Measurements from ENCODE around the gene IQSEC1. TPM values are rescaled to one million over a fixed set of nuclear protein-coding genes. Genes with fewer than 3 reads are reported as not detected.

Gene IQSEC1
- total and polyA plus RNA-seq, 9 of the 15 experiments (the other 6 are each of a cell fraction or from before 2014, with no cell fraction given): 0.56 to 39.0 (median 6.8) TPM

DNA sequence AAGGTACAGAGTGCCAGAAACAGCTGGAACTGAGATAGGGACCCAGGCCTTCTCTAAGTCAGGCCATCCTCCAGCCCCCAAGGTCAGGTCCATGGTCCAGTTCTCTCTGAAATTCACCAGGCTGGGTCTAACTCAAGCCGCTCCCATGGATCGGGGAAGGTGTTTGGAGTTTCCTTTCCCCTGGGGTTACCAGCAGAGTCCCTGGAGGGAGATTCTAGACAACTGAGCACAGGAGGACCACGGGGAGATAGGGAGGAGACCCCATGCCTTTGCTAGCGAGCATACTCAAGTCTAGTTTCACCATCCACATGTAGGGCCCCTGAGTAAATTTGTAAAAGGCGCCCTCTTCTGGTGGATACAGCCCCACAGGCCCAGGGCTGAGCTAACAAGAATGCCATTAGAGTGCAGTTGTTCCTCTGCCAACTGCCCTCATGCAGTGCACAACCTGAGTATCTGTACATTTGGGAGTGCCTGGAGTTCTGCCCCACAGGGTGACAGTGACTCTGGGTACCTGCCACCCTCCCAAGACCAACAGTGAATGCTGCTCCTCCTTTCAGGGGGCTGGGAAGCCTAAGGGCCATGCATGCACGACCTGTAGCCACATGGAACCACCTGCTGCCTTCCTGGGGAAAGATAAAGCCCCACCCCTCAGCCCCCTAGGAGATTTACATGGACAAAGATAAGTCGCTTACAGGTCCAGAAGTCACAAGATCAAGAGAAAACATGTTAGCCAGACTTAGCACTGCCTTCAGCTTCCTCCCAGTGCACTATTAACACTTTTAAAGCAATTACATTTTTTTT is 89.0 kb downstream of the IQSEC1 start (continued):
- TF ChIP-seq, protein P1, sequence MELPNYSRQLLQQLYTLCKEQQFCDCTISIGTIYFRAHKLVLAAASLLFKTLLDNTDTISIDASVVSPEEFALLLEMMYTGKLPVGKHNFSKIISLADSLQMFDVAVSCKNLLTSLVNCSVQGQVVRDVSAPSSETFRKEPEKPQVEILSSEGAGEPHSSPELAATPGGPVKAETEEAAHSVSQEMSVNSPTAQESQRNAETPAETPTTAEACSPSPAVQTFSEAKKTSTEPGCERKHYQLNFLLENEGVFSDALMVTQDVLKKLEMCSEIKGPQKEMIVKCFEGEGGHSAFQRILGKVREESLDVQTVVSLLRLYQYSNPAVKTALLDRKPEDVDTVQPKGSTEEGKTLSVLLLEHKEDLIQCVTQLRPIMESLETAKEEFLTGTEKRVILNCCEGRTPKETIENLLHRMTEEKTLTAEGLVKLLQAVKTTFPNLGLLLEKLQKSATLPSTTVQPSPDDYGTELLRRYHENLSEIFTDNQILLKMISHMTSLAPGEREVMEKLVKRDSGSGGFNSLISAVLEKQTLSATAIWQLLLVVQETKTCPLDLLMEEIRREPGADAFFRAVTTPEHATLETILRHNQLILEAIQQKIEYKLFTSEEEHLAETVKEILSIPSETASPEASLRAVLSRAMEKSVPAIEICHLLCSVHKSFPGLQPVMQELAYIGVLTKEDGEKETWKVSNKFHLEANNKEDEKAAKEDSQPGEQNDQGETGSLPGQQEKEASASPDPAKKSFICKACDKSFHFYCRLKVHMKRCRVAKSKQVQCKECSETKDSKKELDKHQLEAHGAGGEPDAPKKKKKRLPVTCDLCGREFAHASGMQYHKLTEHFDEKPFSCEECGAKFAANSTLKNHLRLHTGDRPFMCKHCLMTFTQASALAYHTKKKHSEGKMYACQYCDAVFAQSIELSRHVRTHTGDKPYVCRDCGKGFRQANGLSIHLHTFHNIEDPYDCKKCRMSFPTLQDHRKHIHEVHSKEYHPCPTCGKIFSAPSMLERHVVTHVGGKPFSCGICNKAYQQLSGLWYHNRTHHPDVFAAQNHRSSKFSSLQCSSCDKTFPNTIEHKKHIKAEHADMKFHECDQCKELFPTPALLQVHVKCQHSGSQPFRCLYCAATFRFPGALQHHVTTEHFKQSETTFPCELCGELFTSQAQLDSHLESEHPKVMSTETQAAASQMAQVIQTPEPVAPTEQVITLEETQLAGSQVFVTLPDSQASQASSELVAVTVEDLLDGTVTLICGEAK (IDR thresholded peaks at IDR 0.05): no peak
- TF ChIP-seq, protein P1 (CRISPR knock-in tag; IDR thresholded peaks at IDR 0.05): no peak
- no peak for TF ChIP-seq ZNF778 (CRISPR knock-in tag; IDR thresholded peaks at IDR 0.05)
- no peak for TF ChIP-seq NUFIP1 (IDR thresholded peaks at IDR 0.05; ENCODE audit: partially characterized antibody)
- 0 out of 2 replicates have a peak, but pooled peaks have one; percentile 7 for TF ChIP-seq JUNB (CRISPR knock-in tag; conservative IDR thresholded peaks at IDR 0.05)
- no peak for TF ChIP-seq XRCC4 (IDR thresholded peaks at IDR 0.05; ENCODE audit: extremely low read depth, insufficient read depth, insufficient read length)
- no peak for TF ChIP-seq NFE2L1 (tag; IDR thresholded peaks at IDR 0.05; ENCODE audit: borderline replicate concordance, low read depth)
- peak in 1 of 2 experiments; percentile 25; a peak in 1 of 3 replicates for TF ChIP-seq CBX3 (IDR thresholded peaks at IDR 0.05; ENCODE audit: borderline replicate concordance in 1 of 2, low read length in 2 of 2)
- no peak for TF ChIP-seq CHCHD3 (CRISPR knock-in tag; IDR thresholded peaks at IDR 0.05)
- 0 out of 2 replicates have a peak, but pooled peaks have one; percentile 42 for TF ChIP-seq ESRRA (IDR thresholded peaks at IDR 0.05; ENCODE audit: borderline replicate concordance, low read depth)
- TF ChIP-seq, protein P2, sequence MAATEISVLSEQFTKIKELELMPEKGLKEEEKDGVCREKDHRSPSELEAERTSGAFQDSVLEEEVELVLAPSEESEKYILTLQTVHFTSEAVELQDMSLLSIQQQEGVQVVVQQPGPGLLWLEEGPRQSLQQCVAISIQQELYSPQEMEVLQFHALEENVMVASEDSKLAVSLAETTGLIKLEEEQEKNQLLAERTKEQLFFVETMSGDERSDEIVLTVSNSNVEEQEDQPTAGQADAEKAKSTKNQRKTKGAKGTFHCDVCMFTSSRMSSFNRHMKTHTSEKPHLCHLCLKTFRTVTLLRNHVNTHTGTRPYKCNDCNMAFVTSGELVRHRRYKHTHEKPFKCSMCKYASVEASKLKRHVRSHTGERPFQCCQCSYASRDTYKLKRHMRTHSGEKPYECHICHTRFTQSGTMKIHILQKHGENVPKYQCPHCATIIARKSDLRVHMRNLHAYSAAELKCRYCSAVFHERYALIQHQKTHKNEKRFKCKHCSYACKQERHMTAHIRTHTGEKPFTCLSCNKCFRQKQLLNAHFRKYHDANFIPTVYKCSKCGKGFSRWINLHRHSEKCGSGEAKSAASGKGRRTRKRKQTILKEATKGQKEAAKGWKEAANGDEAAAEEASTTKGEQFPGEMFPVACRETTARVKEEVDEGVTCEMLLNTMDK (IDR thresholded peaks at IDR 0.05; ENCODE audit: borderline replicate concordance, insufficient read depth, low read depth, low read length, poor library complexity, severe bottlenecking): peak; percentile 80
- no peak for TF ChIP-seq ZNF124 (CRISPR knock-in tag; IDR thresholded peaks at IDR 0.05)
- no peak for TF ChIP-seq STAT5B (CRISPR knock-in tag; IDR thresholded peaks at IDR 0.05)
- TF ChIP-seq ZNF583 (CRISPR knock-in tag; IDR thresholded peaks at IDR 0.05): peak; percentile 81
- no peak for TF ChIP-seq ZNF41 (CRISPR knock-in tag; conservative IDR thresholded peaks at IDR 0.05)
- no peak for TF ChIP-seq HMG20A (CRISPR knock-in tag; conservative IDR thresholded peaks at IDR 0.05)
- no peak for TF ChIP-seq MEF2D (tag; conservative IDR thresholded peaks at IDR 0.05; ENCODE audit: low read depth)
- TF ChIP-seq ZFP1 (CRISPR knock-in tag; IDR thresholded peaks at IDR 0.05): no peak
